ENCODE measurements around the gene APOL2.
"Not testable (repeated sequence)": the region's sequence is repeated elsewhere in the genome, so short reads cannot be mapped to it uniquely, and the experiment has no call there.

Gene APOL2

DNA sequence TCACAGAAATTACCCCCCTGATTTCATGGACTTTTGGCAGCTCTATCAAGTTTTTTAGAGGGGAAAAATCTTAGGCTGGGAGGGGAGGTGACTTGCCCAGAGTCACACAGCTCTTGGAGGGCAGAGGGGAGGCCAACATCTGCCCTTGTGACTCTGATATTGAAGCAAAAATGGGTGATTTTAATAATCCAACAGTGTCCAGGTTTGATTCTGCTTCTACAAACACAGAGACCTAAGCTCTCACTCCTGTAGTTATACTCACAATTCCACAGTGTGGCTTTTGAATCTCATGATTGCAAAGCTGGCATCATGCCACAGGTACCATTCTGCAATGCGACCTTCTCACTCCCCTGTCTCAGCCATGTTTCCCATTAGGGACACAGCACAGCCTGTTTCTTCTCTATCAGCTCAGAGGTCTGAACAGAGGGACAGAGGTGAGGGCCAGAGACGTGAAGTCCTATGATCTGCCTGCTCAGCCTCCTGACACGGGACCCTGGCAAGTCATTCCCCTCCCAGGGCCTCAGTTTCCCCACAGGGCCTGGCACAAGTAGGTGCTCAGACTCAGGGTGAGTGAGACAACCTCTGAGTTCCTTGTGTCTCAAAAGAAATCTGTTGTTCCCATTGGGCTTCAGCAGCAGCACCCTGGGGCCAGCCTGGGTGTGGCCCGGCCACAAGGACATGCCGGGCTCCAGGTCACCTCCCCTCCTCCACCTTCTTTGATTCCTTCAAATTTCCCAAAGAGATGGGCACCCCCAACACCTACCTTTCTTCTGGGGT lies 766 bp downstream of the APOL2 start:
- no peak for DNase-seq

GRCh38 chr22:36237462-36238372 lies 1.6 kb downstream of the APOL2 start:
- DNase-seq = no peak

- no peak for DNase-seq
Measured at GRCh38 chr22:36236388-36237319, 2.7 kb downstream of the APOL2 start.

DNA sequence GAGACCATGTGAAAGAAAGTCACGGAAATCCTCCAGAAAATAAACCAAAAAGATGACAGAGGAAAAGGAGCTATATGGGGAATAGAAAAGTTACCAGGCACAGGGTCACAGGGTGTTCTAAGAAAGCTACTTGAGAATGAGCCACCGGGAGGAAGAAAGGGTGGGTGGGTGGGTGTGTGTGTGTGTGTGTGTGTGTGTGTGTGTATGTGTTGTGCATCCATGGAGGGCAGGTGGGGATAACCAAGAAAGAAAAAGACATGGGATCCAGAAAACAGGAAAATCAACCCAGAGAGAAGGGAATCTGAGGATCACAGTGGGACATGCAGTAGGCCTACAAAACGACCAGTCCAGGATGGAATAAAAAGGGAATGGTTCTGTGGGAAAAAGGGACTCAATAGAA lies 3.7 kb downstream of the APOL2 start:
- no peak for DNase-seq

DNA sequence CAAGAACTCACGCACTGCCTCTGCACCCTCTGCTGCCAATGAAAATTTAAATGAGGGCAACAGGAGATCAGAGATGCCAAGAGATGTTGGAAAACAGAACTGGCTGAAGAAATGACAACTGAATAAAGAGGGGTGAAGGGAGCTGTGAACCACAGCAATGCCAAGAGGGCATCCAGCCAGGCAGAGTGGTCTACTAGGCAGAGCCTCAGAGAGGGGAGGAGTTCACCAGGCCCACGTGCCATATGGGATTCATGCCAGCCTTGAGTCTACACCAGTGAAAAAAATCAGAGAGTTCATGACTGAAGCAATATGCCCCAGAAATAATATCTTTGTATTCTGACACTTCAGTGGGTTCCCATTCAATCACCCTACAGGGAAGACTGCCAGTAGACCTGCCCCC lies 4.4 kb downstream of the APOL2 start:
- DNase-seq = no peak

GRCh38 chr22:36234213-36234612 lies 5.1 kb downstream of the APOL2 start:
- no peak for DNase-seq

- no peak for DNase-seq
Measured at GRCh38 chr22:36233796-36234195, 5.5 kb downstream of the APOL2 start.

- no peak for DNase-seq
Measured at GRCh38 chr22:36232715-36233401, 6.5 kb downstream of the APOL2 start.

GRCh38 chr22:36231051-36231450 lies 8.3 kb downstream of the APOL2 start:
- not testable (repeated sequence) for DNase-seq

- not testable (repeated sequence) for DNase-seq
Measured at GRCh38 chr22:36229649-36230048, 9.7 kb downstream of the APOL2 start.

- no peak for DNase-seq
Measured at GRCh38 chr22:36228944-36229343, 10.4 kb downstream of the APOL2 start.

DNA sequence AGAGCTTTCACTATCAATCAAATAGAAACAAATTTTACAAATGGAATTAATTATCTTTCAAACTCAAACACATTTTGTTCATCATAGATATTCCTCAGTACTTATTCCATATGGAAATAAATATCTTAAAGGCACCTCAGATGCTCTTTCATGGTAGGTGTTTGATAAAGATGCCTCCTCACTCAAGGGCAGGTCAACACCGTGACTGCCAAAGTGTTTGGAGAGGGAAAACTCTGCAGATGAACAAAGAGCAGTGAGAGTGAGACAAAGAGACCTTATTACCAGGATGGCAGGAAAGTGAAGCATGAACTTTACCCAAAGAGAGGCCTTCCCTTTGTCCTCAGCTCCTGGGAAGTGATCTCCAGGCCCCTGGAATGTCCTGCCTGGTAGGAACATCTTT lies 11.0 kb downstream of the APOL2 start:
- DNase-seq = not testable (repeated sequence)

DNA sequence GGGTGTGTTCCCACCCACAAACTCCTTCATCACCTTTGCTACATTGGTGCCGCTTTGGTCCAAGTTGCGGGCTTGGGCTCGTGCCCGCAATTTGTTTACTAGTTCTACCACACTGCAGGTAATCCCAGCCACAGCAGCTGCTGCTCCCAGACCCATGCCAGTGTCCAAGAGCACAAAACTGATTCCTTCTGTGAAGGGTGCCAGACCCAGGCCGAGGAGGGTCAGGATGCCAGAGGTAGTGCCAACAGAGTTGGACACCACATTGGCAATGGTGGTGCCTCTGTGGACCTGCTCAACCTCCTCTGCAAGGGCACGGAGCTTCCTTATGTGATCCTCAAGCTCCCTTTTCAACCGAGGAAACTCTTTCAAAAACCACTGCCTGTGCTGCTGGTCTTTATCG lies 11.5 kb downstream of the APOL2 start:
- DNase-seq = no peak

GRCh38 chr22:36227396-36227795 lies 11.9 kb downstream of the APOL2 start:
- DNase-seq = no peak

DNA sequence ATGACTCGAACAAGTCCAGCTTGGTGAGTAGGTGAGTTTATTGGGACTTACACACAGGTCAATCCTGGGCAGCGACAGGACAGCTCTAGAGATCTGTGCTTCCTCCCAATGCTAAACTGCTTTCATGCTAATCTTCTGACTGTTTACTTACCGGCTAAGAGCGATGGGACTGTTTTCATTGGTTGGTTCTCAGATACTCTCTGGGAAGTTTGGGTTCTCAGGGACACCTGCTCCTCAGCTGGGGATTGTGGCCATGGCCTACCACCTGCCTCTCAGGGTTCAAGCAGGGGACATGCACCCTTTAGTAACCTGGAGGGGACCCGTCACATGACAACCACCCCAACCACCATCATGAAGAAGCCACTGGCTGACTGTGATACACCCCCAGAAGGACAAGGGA lies 13.1 kb downstream of the APOL2 start:
- no peak for DNase-seq

- no peak for DNase-seq
Measured at GRCh38 chr22:36225333-36225922, 13.9 kb downstream of the APOL2 start.

DNA sequence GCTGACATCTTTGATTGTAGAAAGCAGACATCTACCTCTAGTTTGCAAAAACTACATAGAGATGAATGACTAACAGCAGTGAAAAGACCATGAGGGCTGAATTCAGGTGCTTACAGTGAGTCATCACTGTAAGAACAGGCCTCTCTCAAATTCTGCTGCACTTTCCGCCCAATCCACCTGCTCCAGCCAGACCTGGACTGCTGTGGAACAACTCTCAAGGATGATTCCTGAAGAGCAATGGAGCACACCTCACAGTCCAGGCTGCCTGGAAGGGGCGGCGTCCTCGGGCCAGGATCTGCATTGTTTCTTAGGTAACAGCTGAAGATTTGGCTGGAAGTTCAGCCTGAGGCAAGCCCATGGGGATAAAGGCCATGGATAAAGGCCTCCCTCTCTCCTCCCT lies 15.1 kb downstream of the APOL2 start:
- DNase-seq = no peak

DNA sequence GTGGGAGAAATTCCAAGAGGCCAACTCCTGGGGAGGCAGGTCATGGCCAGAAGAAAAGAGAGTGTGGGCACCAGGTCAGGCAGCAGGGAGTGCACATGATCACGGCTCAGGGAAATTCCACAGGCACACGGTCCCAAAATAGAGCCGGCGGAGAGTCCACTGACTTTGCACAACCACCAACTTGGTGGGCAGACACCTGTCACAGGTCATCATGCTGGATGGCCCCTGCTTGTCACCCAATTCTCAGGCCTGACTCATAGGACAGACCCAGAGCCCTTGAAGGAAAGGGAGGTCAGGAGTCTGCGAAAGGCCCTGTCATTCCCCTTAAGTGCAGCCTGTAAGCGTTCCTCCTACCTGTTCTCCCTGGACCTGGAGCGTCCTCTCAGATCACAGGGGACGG lies 15.8 kb downstream of the APOL2 start:
- DNase-seq = no peak

DNA sequence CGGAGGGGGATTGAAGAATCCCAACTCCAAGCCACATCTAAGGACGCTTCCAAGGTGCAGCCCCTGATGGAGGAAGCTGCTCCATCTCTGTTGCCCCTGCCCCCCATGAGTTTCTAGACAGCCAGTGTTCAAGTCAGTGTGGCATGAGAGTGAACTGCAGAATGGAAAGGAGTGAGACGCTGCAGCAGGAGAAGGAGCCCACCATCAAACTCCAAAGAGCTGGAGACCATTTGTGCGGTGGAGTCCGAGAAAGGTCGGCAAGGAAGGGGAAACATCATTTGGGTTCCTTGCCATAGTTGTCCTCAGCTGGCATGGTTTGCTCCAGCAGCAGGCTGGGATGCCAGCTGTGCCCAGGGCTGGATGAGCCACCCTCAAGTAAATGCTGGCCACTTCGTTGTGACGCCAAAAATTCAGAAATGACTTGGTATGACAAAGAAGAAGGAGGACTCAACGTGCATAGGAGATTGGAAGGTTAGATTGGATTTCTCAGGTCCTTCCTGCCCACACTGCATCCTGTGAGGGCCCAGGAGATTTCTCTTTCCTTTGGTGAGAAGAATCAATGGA lies 16.4 kb downstream of the APOL2 start:
- no peak for DNase-seq

DNA sequence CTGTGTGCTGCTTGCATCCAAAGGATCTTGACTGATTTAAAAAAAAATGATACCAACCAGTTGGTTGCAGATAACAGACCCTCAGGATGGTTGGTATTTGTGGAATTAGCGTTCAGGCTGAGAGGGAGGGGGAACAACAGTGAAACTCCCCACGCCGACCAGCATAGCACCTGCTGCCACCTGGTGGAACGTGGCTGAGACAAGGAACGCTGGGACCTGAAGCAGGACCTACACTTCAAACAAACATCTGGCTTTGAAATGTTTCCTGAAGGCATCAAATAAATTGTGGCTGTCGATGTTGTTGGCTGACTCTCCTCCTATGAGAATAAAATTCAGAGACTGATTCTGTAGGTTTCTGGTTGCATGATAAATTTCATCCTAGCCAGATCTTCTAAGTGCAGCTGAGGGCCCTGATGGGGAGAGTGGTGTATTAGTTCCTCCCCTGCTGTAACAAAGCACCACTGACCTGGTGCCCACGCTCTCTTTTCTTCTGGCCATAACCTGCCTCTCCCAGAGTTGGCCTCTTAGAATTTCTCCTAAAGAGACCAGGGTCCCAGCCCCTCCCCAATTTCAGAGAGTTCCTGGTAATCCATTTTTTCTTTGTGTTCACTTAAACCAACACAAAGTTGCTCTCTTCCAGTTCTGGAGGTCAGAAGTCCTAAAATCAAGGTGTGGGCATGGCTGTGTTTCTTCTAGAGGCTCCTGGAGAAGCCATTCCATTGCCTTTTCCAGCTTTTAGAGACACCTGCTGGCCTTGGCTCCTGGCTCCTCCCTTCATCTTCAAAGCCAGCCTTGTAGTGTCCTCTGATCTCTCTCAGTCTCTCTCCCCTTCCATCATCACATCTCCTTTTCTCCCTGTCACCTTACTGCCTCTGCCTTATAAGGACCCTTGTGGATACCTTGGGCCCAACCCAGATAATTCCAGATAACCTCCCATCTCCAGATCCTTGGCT lies 17.3 kb downstream of the APOL2 start:
- peak in 1 of 4 experiments; percentile 14 for DNase-seq

Measured in activated CD4-positive, CD25-positive, alpha-beta regulatory T cell (primary cell).